GM19351 (cell line): ENCODE measurements around the gene SMIM28.

Source experiments
- ATAC-seq: cut with Tn5 transposase; IDR thresholded peaks from one replicate; pipeline ENCODE4 v1.9.1; 2021; ENCODE audit warnings: mild to moderate bottlenecking, moderate library complexity; ENCODE audit not compliant: unreplicated experiment

The SMIM28 gene

GRCh38 chr6:138427701-138428100 lies 50.0 kb downstream of the SMIM28 start:
- no peak for ATAC-seq

- no peak for ATAC-seq
Measured at GRCh38 chr6:138428944-138429598, 51.4 kb downstream of the SMIM28 start.

- ATAC-seq = no peak
Measured at GRCh38 chr6:138429761-138430160, 52.1 kb downstream of the SMIM28 start.

GRCh38 chr6:138430361-138431145 lies 52.8 kb downstream of the SMIM28 start:
- ATAC-seq = no peak

GRCh38 chr6:138431256-138432062 lies 53.8 kb downstream of the SMIM28 start:
- no peak for ATAC-seq

GRCh38 chr6:138432063-138432356 lies 54.3 kb downstream of the SMIM28 start:
- ATAC-seq = no peak
